MCF 10A (cell line): Measurements from ENCODE around the gene MLX. TPM values are rescaled to one million over a fixed set of nuclear protein-coding genes. Genes with fewer than 3 reads are reported as not detected.

Experiments
- BruUV-seq: library from RNA; stranded (reverse); fragments of 400-500 nt; replicated peaks from 2 replicates; lab custom pipeline; 2021; lab: Mats Ljungman, UMichigan
- CTCF ChIA-PET: fragments of 300-600 bp; sonication (Branson Sonifier 250); formaldehyde crosslinking; extraction: SDS; loops from one replicate; lab custom pipeline; 2021; ENCODE audit warnings: antibody characterized with exemption, inconsistent platforms; lab: Yijun Ruan, JAX
- POLR2A ChIA-PET: fragments of 300-600, 350-650 bp; sonication (Branson Sonifier 250); formaldehyde crosslinking; extraction: SDS; loops from one replicate; lab custom pipeline; 2020; ENCODE audit warnings: antibody characterized with exemption, inconsistent platforms; lab: Yijun Ruan, JAX
- DNase-seq: peaks from one replicate; pipeline ENCODE4 v3.0.0-alpha.2; 2018; ENCODE audit not compliant: unreplicated experiment
- H3K27ac Mint-ChIP-seq: one replicate; pipeline ENCODE4 v1.8.0; 2022; ENCODE audit warnings: mild to moderate bottlenecking, low read depth, mixed read lengths; ENCODE audit not compliant: unreplicated experiment
- H3K27me3 Mint-ChIP-seq: one replicate; pipeline ENCODE4 v1.8.0; 2022; ENCODE audit warnings: mixed read lengths; ENCODE audit not compliant: insufficient read depth, unreplicated experiment
- H3K36me3 Mint-ChIP-seq: one replicate; pipeline ENCODE4 v1.8.0; 2022; ENCODE audit warnings: mild to moderate bottlenecking, moderate library complexity, mixed read lengths; ENCODE audit not compliant: insufficient read depth, unreplicated experiment
- H3K4me1 Mint-ChIP-seq: one replicate; pipeline ENCODE4 v1.8.0; 2022; ENCODE audit warnings: mixed read lengths; ENCODE audit not compliant: insufficient read depth, unreplicated experiment
- H3K4me3 Mint-ChIP-seq: one replicate; pipeline ENCODE4 v1.8.0; 2022; ENCODE audit warnings: mild to moderate bottlenecking, moderate library complexity, mixed read lengths; ENCODE audit not compliant: unreplicated experiment
- H3K9me3 Mint-ChIP-seq: one replicate; pipeline ENCODE4 v1.8.0; 2022; ENCODE audit warnings: mixed read lengths; ENCODE audit not compliant: unreplicated experiment
- intact Hi-C: fragments of 100-400 bp; cut with micrococcal nuclease; formaldehyde crosslinking; loops from 2 replicates; pipeline ENCODE4 v1.14.1; 2022
- total RNA-seq: library from RNA; stranded (reverse); gene quantifications from 2 replicates; pipeline ENCODE4 v1.2.3, GENCODE V29; 2022
- TF ChIP-seq, protein P1 (sequence below): fragments of 200-600 bp; IDR thresholded peaks from one replicate; pipeline ENCODE4 v1.8.0; 2022; ENCODE audit warnings: antibody characterized with exemption, mild to moderate bottlenecking; ENCODE audit not compliant: unreplicated experiment

MLX gene
- total RNA-seq, 1 experiment from 2014 or later: 39.6 TPM

DNA sequence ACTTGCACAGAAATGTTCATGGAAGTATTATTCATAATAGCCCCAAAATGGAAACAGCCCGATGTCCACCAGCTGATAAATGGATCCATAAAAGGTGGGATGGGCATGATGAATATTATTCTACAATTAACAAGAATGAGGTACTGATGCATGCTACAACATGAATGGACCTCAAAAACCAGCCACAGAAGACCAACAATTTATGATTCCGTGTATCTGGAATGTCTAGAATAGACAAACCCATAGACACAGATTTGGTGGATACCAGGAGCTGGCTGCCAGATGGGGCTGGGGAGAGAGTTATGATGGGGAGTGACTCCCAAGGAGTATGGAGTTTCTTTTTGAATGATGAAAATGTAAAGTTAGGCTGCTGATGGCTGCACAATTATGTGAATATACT is 41.7 kb upstream of the MLX start:
- Mint-ChIP-seq H3K27me3 (no peaks in the 10 kb centered on the region), H3K4me3 (no peak overlapping the region), H3K9me3 (no peaks in the 10 kb centered on the region), H3K36me3 (no peaks in the 10 kb centered on the region), H3K27ac (no peak overlapping the region), H3K4me1 (peaks cover 30% of the 10 kb centered on the region)
- TF ChIP-seq, protein P1, sequence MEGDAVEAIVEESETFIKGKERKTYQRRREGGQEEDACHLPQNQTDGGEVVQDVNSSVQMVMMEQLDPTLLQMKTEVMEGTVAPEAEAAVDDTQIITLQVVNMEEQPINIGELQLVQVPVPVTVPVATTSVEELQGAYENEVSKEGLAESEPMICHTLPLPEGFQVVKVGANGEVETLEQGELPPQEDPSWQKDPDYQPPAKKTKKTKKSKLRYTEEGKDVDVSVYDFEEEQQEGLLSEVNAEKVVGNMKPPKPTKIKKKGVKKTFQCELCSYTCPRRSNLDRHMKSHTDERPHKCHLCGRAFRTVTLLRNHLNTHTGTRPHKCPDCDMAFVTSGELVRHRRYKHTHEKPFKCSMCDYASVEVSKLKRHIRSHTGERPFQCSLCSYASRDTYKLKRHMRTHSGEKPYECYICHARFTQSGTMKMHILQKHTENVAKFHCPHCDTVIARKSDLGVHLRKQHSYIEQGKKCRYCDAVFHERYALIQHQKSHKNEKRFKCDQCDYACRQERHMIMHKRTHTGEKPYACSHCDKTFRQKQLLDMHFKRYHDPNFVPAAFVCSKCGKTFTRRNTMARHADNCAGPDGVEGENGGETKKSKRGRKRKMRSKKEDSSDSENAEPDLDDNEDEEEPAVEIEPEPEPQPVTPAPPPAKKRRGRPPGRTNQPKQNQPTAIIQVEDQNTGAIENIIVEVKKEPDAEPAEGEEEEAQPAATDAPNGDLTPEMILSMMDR: no peak
- no peak for DNase-seq
- CTCF ChIA-PET: interaction anchor here (0.6 to 0.7 kb wide), 3 partner anchors 262 to 561 kb away, joined by 3 read pairs; no protein-coding TSS in a partner anchor
- intact Hi-C loops: loop anchor here (5.0 kb wide), 2 partner anchors 303 to 403 kb away; partner anchors contain the start of genes HSPB9 and KAT2A
- POLR2A ChIA-PET: no interaction called here
- no TSS peak for BruUV-seq

DNA sequence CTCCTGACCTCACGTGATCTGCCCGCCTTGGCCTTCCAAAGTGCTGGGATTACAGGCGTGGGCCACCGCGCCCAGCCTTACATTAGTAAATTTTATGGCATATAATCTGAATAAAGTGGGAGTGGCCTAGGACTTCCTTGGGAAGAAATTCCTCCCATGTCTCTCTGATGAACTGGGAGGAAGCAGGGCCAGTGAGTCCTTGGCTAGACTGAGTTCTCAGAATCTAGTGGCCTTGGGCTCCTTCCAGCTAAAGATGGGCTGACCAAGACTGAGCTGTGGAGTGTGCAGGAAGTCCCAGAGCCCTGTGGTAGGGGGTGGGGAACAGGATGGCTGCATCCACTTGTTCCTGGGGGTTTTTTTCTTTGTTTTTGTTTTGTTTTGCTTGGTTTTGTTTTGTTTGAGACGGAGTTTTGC is 40.9 kb upstream of the MLX start:
- POLR2A ChIA-PET: interaction anchor here (1.6 kb wide), 1 partner anchor 7 kb away, joined by 4 read pairs; no protein-coding TSS in a partner anchor
- BruUV-seq: no TSS peak
- peaks cover 25% of the 10 kb centered on the region for H3K4me1 Mint-ChIP-seq

DNA sequence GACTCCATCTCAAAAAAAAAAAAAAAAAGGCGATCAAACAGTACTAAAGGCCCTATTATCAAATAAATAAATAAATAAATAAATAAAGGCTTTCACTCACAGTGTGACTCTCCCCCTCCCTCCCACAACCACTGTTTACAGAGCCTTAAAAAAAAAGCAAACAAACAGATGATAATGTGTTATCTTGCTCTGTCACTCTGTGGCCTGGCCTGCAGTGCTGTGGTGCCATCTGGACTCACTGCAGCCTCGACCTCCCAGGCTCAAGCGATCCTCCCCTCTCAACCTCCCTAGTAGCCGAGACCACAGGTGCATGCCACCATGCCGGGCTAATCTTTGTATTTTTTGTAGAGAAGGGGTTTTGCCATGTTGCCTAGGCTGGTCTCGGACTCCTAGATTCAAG is 39.0 kb upstream of the MLX start:
- H3K36me3 Mint-ChIP-seq: no peaks in the 10 kb centered on the region
- H3K9me3 Mint-ChIP-seq: no peaks in the 10 kb centered on the region
- no peaks in the 10 kb centered on the region for H3K27me3 Mint-ChIP-seq
- ChIA-PET POLR2A (interaction anchor here (0.6 to 1.6 kb wide), 8 partner anchors 8 to 139 kb away, joined by 3 to 8 read pairs (median 4); partner anchors contain the start of genes CAVIN1, NAGLU and STAT3), CTCF (interaction anchor here (0.5 to 3.3 kb wide), 13 partner anchors 9 to 559 kb away, joined by 3 to 24 read pairs (median 4); no protein-coding TSS in a partner anchor)
- no TSS peak for BruUV-seq
- TF ChIP-seq, protein P1: no peak
- intact Hi-C loops: loop anchor here (1.0 to 5.0 kb wide), 3 partner anchors 205 to 406 kb away; partner anchors contain the start of genes HSPB9 and KAT2A
- DNase-seq: no peak
- H3K4me1 Mint-ChIP-seq: peaks cover 17% of the 10 kb centered on the region
- H3K4me3 Mint-ChIP-seq: no peak overlapping the region
- H3K27ac Mint-ChIP-seq: no peak overlapping the region

More for the DNA sequence above, 40.9 kb upstream of the MLX start:
- H3K36me3 Mint-ChIP-seq: no peaks in the 10 kb centered on the region
- no peak overlapping the region for H3K4me3 Mint-ChIP-seq
- intact Hi-C loops: loop anchor here (5.0 kb wide), 2 partner anchors 304 to 404 kb away; partner anchors contain the start of genes HSPB9 and KAT2A
- TF ChIP-seq, protein P1: no peak
- no peaks in the 10 kb centered on the region for H3K27me3 Mint-ChIP-seq
- no peaks in the 10 kb centered on the region for H3K9me3 Mint-ChIP-seq
- H3K27ac Mint-ChIP-seq: no peak overlapping the region
- no peak for DNase-seq
- CTCF ChIA-PET: no interaction called here

DNA sequence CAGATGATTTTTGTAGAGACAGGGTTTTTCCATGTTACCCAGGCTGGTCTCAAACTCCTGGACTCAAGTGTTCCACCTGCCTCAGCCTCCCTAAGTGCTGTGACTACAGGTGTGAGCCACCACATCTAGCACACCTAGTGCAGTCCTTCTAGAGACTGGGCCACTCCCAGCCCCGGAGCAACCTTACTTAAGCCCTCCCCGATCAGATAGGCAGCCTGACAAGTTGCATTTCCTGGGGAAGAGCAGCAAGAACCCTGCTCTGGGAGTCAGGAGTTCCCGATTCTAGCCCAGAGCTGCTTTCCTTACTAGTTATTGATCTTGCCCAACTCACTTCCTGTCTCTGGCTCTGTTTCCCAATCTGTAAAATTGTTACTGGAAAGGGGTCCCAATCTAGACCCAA is 37.8 kb upstream of the MLX start:
- intact Hi-C loops: loop anchor here (5.0 kb wide), 2 partner anchors 307 to 407 kb away; partner anchors contain the start of genes HSPB9 and KAT2A
- BruUV-seq: no TSS peak
- DNase-seq: no peak
- Mint-ChIP-seq H3K27ac (no peak overlapping the region), H3K9me3 (no peaks in the 10 kb centered on the region), H3K27me3 (no peaks in the 10 kb centered on the region), H3K4me3 (no peak overlapping the region), H3K36me3 (no peaks in the 10 kb centered on the region), H3K4me1 (peaks cover 17% of the 10 kb centered on the region)
- TF ChIP-seq, protein P1: no peak
- ChIA-PET CTCF (interaction anchor here (0.7 to 3.3 kb wide), 5 partner anchors 10 to 571 kb away, joined by 3 to 24 read pairs (median 3); partner anchors contain the start of gene RAMP2), POLR2A (interaction anchor here (0.9 to 4.4 kb wide), 7 partner anchors 10 to 141 kb away, joined by 3 to 43 read pairs (median 5); partner anchors contain the start of genes PSMC3IP and STAT3)
